GM19035 (cell line): ENCODE results near the gene KBTBD2.
A peak's percentile ranks its signal among the peaks of the same experiment; 100 is the strongest.
"Not testable (repeated sequence)": the region's sequence is repeated elsewhere in the genome, so short reads cannot be mapped to it uniquely, and the experiment has no call there.

Source experiments
- ATAC-seq: cut with Tn5 transposase; IDR thresholded peaks from one replicate; pipeline ENCODE4 v1.9.1; 2021; ENCODE audit not compliant: unreplicated experiment

KBTBD2 gene

DNA sequence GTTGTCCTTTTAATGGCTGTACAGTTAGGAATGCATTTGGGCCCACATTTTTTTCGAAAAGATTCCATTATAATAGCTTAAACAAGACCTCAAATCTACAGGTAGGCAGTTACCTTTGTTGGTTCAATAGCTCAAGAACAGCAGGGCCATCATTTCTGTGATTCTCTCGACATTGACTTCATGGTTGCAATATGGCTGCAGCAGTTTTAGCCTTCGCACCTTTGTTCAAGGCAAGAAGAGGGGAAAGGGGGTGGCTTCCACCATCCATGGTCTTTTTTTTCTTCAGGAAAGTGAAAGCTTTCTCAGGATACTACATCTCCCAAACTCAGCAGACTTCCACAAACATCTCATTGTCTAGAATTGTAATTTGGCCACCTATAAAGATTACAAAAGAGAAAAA lies 2.2 kb upstream of the KBTBD2 start:
- no peak for ATAC-seq

- no peak for ATAC-seq
Measured at GRCh38 chr7:32893207-32893524, 1.6 kb upstream of the KBTBD2 start.

DNA sequence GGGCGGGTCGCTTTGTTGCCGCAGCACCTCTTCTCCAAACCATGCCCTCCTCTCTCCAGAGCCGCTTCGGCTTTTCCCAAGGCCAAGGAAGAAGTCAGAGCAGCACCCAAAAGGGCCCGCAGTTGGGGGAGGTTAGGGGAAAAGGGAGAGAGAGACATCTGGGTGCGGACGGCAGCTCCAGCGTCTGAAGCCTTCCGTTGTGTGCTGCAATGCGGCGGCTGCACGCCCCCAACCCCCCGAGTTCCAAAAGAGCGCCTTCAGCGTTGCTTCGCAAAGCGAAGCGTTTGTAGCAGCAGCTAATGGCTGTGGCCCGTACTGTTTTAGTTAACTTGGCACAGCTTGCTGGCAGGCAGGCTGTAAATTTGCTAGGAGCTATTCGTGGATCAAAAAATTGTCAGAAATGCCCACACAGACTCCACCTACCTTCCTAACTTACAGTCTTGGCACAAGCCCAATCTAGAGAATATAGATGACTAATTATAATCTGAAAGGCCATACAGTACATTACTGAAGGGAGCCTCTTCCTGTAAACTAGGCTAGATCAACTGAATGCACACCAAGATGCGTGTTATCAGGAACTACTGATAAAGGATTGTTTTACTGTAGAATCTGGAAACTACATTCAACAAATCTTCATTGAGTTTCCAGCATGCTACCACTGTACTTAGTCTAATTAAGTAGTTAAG lies 1.1 kb upstream of the KBTBD2 start:
- ATAC-seq = peak; percentile 4

DNA sequence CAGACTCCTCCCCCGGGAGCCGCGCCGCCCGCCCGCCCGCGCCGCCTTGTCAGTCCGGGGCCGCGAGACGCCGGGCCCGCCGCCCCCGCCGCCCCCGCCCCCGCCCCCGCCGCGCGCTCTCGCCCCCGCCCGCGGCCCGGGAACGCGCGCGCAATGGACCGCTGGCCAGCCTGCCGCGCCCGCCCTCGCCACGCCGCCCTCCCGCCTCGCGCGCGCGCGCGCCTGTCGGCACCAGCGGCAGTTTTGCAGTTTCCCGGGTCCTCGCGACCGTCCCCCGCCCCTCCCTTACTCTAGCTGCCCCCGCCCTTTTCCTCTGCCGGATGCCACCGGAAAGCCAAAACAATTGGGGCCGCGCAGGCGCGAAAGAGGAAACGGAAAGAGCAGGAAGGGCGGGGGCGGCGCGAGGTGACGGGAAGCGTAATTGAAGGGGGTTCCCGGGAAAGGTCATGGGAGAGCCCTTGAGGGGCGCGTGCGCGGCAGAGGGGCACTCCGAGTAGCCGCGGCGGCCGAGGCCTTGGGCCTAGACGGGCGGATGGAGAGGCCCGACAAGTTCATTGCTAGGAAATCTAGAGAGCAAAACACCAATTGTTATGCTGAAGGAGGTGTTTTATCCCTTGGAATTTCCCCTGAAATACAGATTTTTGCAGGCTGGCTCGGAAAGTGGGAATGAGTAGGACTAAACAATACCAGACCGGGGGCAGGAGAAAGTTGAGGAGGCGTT lies 400 bp upstream of the KBTBD2 start:
- ATAC-seq = peak; percentile 51

GRCh38 chr7:32890793-32891042 lies 842 bp downstream of the KBTBD2 start:
- no peak for ATAC-seq

GRCh38 chr7:32890010-32890792 lies 1.4 kb downstream of the KBTBD2 start:
- ATAC-seq = peak; percentile 37

DNA sequence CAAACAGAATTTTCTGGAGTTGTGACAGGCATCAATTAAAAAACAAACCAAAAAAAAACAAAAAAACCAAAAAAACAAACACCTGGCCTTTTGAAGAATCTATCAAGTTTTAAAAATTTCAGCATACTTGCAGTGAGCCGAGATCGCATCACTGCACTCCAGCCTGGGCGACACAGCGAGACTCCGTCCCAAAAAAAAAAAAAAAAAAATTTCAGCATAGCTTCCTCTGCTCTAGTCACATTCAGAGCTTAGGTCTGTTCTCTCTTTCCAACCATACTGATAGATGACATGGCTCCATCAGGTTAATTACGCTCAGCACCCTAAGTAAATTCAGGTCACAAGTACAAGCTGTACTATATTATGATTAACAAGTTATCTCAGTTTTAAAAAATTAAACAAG lies 3.1 kb downstream of the KBTBD2 start:
- ATAC-seq = no peak

DNA sequence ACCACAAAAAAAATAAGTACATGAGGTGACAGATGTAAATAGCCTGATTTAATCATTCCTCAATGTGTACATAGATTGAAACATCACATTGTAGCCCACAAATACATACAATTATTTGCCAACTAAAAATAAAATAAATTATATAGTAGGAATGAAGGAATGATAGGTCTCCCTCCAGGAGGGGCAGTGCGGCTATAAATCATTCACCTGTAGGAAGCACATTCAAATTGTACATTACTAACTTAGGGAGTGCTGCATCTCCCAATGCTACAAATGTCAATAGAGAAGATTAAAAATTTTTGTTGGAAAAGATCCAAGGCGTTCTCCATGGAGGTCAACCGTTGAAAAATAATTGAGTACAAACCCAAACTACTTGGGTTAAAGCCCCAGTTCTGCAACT lies 4.2 kb downstream of the KBTBD2 start:
- ATAC-seq = no peak

- no peak for ATAC-seq
Measured at GRCh38 chr7:32881074-32881982, 10.2 kb downstream of the KBTBD2 start.

DNA sequence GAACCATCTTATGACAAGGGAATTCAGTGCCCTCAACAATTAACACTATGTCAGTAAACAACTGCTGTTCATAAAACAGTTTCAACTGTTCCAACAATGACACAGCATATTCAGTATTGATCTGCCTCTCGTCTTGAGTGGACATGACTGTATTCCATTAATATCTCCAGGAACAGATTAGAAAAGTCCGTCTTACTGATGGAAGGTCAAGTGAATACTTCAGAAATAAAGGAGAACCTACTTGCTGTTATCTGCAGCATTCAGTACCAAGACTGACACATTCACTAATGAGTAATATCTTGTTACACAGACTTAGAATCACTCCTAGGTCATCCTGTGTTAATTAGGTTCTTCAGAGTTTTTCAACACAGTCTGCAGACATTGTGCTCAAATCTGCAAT lies 12.1 kb downstream of the KBTBD2 start:
- no peak for ATAC-seq

DNA sequence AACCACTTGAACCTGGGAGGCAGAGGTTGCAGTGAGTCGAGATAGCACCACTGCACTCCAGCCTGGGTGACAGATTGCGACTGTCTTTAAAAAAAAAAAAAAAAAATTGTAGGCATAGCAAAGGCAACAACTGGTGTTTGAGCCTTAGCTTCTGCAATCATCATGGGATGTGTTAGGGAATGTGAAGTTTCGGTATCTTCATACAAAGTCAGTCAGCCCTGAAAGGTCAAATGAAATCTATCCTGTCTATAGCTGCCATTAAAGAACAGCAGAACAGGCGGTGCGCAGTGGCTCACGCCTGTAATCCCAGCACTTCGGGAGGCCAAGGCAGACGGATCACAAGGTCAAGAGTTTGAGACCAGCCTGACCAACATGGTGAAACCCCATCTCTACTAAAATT lies 13.5 kb downstream of the KBTBD2 start:
- not testable (repeated sequence) for ATAC-seq

DNA sequence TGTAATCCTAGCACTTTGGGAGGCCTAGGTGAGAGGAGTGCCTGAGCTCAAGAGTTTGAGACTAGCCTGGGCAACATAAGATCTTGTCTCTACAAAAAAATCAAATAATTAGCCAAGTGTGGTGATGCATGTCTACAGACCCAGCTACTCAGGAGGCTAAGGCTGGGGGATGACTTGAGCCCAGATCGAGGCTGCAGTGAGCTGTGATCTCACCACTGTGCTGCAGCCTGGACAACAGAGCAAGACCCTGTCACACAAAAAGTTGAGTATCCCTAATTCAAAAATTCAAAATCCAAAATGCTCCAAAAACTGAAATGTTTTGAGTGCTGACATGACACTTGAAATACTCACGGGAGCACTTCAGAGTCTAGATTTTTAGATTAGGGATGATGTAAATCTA lies 19.1 kb downstream of the KBTBD2 start:
- ATAC-seq = no peak

GRCh38 chr7:32871624-32872371 lies 19.8 kb downstream of the KBTBD2 start:
- peak; percentile 87 for ATAC-seq

DNA sequence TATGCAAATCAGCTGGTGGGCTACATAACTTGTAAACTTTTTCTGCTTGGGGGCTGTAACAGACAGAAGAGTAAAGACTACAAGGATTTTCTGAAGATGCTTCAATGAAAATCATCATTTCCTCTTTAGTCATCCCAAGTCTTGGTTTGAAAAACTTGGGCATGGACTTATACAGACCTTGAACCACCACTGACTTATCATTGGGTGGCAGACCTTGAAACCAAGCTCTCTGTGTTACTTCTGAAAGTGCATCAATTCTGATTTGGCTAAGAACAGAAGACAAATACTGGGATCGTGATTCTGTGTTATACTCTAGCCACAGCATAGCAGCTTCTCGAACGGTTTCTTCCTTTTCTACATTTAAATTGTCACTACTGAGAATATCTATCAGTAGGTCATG lies 21.3 kb downstream of the KBTBD2 start:
- ATAC-seq = no peak

GRCh38 chr7:32869716-32870115 lies 21.8 kb downstream of the KBTBD2 start:
- no peak for ATAC-seq

DNA sequence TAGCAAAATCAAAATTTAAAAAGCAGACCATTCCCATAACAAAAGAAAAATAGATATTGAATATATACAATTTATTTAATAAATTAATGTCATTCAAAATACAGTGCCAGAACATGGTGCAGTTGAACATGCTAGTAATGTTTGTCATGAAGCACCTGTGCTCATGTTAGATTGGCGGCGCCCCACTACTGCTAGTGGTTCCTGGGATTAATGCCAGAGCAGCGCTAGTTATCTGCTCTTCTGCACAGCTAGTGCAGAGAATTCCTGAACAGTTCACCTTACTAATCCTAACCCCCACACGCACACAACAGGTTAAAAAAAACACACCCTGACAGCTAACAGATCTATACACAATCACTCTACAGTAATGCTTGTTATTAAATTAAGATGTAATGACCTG lies 23.4 kb downstream of the KBTBD2 start:
- ATAC-seq = no peak

- no peak for ATAC-seq
Measured at GRCh38 chr7:32865448-32866030, 26.0 kb downstream of the KBTBD2 start.

- ATAC-seq = not testable (repeated sequence)
Measured at GRCh38 chr7:32863872-32864271, 27.7 kb downstream of the KBTBD2 start.

GRCh38 chr7:32860090-32860489 lies 31.5 kb downstream of the KBTBD2 start:
- ATAC-seq = no peak

- no peak for ATAC-seq
Measured at GRCh38 chr7:32858648-32859047, 32.9 kb downstream of the KBTBD2 start.
